ENCODE data around the gene CHRNB1. TPM values are rescaled to one million over a fixed set of nuclear protein-coding genes. Genes with fewer than 3 reads are reported as not detected.

CHRNB1 gene
- total RNA-seq, 1 donor from 2014 or later: 8.1 TPM

GRCh38 chr17:7437950-7438614 lies 6.8 kb upstream of the CHRNB1 start:
- DNase-seq (ENCODE audit: low read depth in 2 of 2): no peak

- DNase-seq (ENCODE audit: low read depth in 2 of 2): no peak
These were observed 6.0 kb upstream of the CHRNB1 start for GRCh38 chr17:7438656-7439460.

GRCh38 chr17:7439462-7440112 lies 5.3 kb upstream of the CHRNB1 start, which contains the start of gene FGF11:
FGF11 (plus strand) TSS chr17:7439512; CDS start chr17:7439621, 109 bp downstream.
- no peak for DNase-seq (ENCODE audit: low read depth in 2 of 2)

GRCh38 chr17:7440113-7440833 lies 4.6 kb upstream of the CHRNB1 start:
- DNase-seq (ENCODE audit: low read depth in 2 of 2): peak in 1 of 2 donors; percentile 19

- peak in 1 of 2 donors; percentile 34 for DNase-seq (ENCODE audit: low read depth in 2 of 2)
These were observed 4.0 kb upstream of the CHRNB1 start for GRCh38 chr17:7440834-7441195.

- no peak for DNase-seq (ENCODE audit: low read depth in 2 of 2)
These were observed 3.6 kb upstream of the CHRNB1 start for GRCh38 chr17:7441266-7441665.

GRCh38 chr17:7442142-7442541 lies 2.7 kb upstream of the CHRNB1 start:
- no peak for DNase-seq (ENCODE audit: low read depth in 2 of 2)

- DNase-seq (ENCODE audit: low read depth in 2 of 2): peak in 1 of 2 donors; percentile 58
These were observed 1.1 kb upstream of the CHRNB1 start for GRCh38 chr17:7443499-7444485.

- DNase-seq (ENCODE audit: low read depth in 2 of 2): no peak
These were observed 733 bp downstream of the CHRNB1 start for GRCh38 chr17:7445619-7445968.

- DNase-seq (ENCODE audit: low read depth in 2 of 2): no peak
These were observed 3.6 kb downstream of the CHRNB1 start for GRCh38 chr17:7448461-7448860.

- no peak for DNase-seq (ENCODE audit: low read depth in 2 of 2)
These were observed 15.2 kb downstream of the CHRNB1 start for GRCh38 chr17:7459961-7460545.

- DNase-seq (ENCODE audit: low read depth in 2 of 2): no peak
These were observed 16.2 kb downstream of the CHRNB1 start for GRCh38 chr17:7460850-7461660.

GRCh38 chr17:7462474-7463371 lies 17.9 kb downstream of the CHRNB1 start:
- DNase-seq (ENCODE audit: low read depth in 2 of 2): no peak

- DNase-seq (ENCODE audit: low read depth in 2 of 2): no peak
These were observed 18.5 kb downstream of the CHRNB1 start for GRCh38 chr17:7463372-7463846.

- no peak for DNase-seq (ENCODE audit: low read depth in 2 of 2)
These were observed 19.2 kb downstream of the CHRNB1 start for GRCh38 chr17:7464081-7464480.

GRCh38 chr17:7465597-7466275 lies 20.9 kb downstream of the CHRNB1 start:
- no peak for DNase-seq (ENCODE audit: low read depth in 2 of 2)

- DNase-seq (ENCODE audit: low read depth in 2 of 2): no peak
These were observed 21.4 kb downstream of the CHRNB1 start for GRCh38 chr17:7466318-7466638.
